ENCODE results near the gene UBE2G1. TPM values are rescaled to one million over a fixed set of nuclear protein-coding genes. Genes with fewer than 3 reads are reported as not detected.
"Not testable (repeated sequence)": the region's sequence is repeated elsewhere in the genome, so short reads cannot be mapped to it uniquely, and the experiment has no call there.

UBE2G1 gene
- total RNA-seq, 2 donors from 2014 or later, result 59.5 to 71.5 TPM

DNA sequence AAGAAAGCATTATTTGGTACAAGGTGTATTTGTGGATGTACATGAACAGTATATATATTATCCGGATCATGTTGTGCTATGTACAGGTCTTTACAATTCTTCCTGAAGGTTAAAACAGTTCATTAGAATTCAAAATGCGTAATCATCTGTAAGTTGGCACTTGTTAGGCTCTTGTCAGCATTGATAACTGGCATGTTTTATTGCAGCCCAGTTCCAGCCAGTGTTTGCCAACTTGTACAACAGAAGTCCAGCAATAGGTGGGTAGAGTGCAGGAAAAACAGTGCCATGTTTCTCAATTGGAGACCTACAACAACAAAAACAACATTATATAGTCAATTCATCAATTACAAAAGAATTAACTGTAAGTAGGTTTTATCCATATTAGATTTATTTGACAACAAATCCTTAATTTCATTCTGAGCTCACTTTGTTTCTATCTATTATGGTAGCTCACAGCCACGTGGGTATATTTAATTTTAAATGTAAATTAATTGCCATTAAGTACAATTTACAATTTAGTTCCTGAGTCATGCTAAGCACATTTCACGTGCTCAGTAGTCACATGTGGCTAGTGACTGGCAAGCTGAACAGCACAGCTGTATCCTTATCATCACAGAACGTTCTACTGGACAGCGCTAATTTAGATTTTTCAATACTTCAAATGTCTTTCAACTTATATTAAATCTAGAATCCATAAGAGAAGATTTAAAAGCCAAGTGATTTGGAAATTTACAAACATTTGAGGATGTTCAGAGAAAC, 94.1 kb downstream of the UBE2G1 start:
- ATAC-seq (no peak), DNase-seq (no peak)
- intact Hi-C loops (cut with DNase I, micrococcal nuclease), result no loop called here

DNA sequence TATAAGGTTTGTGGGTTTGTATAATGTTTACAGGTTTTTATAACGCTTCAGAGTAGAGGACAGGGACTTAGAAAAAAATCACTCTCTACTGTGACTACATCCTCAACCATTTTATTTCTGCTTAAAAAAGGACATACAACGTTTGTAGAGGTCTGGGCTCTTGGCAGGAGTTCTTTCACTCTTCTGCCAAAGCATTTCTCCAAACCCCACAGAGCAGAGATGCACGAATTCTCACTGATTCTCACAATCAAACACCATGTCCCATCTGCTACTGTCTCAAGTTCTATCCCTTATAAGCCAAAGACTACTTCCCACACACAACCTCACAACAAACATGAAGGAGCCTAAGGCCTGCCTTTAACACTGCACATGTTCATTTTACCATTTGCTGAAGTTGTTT, 95.7 kb downstream of the UBE2G1 start:
- DNase-seq, result no peak
- no peak for ATAC-seq
- intact Hi-C loops (cut with DNase I, micrococcal nuclease), result no loop called here

DNA sequence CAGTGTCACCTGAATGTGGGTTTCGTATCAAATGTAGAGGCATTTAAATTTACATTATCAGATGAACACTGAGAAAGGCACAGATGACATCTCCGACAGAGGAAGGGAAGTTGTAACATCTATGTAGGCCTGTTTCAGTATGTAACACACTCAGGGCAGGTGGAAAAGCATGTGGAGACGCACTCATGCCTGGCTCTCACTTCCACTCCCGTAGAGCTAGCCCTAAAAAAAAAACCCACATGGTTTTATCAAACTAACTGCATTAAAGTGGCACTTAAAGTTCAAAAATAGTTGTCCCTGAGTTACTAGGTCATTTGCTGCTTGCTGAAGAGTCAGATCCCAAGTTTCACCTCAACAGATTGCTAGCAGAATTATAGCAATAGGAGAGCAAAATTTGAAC, 96.6 kb downstream of the UBE2G1 start:
- ATAC-seq (no peak), DNase-seq (no peak)
- intact Hi-C loops (cut with DNase I, micrococcal nuclease), result no loop called here

DNA sequence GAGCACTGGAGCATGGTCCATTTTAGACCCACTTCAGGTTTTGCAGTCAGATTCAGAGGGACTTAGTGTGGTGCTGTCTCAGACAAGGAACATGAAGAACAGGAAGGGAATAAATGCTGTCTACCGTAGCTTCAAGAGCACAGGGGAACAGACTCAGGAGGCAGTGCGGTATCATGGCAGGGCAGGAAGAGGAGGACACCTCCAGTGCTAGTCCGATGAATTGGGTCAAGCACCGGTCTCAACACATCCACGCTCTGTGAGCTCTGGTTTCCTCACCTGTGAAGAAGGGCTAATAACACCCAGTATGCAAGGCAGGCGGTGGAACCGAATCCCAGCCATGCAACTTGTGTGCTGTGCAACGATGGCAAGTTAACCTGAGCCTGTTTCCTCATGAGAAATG, 99.1 kb downstream of the UBE2G1 start:
- no peak for DNase-seq
- ATAC-seq, result no peak
- intact Hi-C loops (cut with DNase I, micrococcal nuclease), result no loop called here

DNA sequence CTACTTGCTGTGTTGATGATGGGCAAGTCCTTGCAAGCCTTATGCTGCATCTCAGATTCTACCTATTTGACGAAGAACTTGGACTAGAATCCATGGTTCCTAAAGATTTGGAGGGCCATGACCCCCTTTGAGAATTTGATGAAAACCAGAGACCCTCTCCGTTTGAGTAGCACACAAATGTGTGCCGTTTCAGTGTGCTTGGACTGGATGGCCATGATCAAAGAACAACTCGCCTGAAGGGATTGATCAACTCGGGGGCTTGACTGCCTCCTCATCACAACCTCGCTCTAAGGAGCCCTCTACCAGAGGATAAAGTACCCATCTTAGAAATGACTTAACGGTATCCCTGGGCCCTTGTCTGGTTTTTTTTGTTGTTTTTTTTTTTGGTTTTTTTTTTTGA, 99.9 kb downstream of the UBE2G1 start:
- DNase-seq (no peak), ATAC-seq (no peak)
- intact Hi-C loops (cut with DNase I, micrococcal nuclease), result no loop called here

GRCh38 chr17:4263282-4264215, 102.9 kb downstream of the UBE2G1 start, which contains the start of gene ANKFY1:
Gene ANKFY1 (minus strand): TSS chr17:4263979. CDS start chr17:4263941, 38 bp downstream.
- DNase-seq, result peak; percentile 95 to 98
- ATAC-seq, result peak; percentile 95
- intact Hi-C loops (cut with DNase I, micrococcal nuclease), result no loop called here

- intact Hi-C loops (cut with DNase I, micrococcal nuclease), result no loop called here
- no peak for ATAC-seq
- no peak for DNase-seq
Observed at GRCh38 chr17:4262703-4263102, 103.8 kb downstream of the UBE2G1 start.

GRCh38 chr17:4261452-4261851, 105.0 kb downstream of the UBE2G1 start:
- intact Hi-C loops (cut with DNase I, micrococcal nuclease), result no loop called here
- no peak for DNase-seq

GRCh38 chr17:4258867-4259266, 107.6 kb downstream of the UBE2G1 start:
- DNase-seq (no peak), ATAC-seq (no peak)
- intact Hi-C loops (cut with DNase I, micrococcal nuclease), result no loop called here

More at GRCh38 chr17:4261452-4261851, 105.0 kb downstream of the UBE2G1 start:
- ATAC-seq, result no peak

DNA sequence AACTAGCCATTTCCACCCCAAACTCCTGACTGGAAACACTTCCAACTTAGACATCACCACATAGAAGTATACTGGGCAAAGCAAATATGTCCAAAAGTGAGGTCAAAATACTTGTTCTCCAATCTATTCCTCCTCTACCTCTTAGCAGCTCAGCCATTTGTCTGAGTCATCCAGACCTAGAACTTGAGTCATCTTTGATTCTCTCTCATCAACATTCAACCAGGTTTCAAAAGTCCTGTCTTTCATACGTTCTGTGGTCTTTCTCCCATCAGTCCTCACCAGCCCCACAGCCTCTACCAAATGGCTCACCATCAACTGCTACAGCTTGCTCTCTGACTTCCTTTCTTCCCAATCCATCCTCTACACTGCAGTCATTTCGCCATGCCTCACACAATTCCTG, 109.5 kb downstream of the UBE2G1 start:
- intact Hi-C loops (cut with DNase I, micrococcal nuclease), result no loop called here
- DNase-seq (no peak), ATAC-seq (no peak)

- intact Hi-C loops (cut with DNase I, micrococcal nuclease); ATAC-seq; DNase-seq: not testable (repeated sequence)
Observed at GRCh38 chr17:4255271-4255670, 111.2 kb downstream of the UBE2G1 start.

DNA sequence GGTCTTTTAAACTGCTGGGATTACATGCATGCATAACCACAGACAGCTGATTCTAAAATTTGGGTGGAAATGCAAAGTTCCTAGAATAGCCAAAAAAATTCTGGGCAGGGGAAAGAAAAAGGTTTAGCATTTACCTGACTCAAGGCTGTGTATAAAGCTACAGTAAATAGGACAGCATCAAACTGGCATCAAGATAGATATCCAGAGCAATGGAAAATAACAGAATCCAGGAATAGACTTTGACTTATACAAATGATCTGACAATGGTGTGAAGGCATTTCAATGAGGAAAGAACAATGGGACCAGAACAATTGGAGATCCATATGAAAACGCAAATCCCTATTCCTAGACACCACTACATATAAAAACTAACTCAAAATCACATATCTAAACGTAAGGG, 115.6 kb downstream of the UBE2G1 start:
- intact Hi-C loops (cut with DNase I, micrococcal nuclease), result no loop called here
- DNase-seq (no peak), ATAC-seq (no peak)

DNA sequence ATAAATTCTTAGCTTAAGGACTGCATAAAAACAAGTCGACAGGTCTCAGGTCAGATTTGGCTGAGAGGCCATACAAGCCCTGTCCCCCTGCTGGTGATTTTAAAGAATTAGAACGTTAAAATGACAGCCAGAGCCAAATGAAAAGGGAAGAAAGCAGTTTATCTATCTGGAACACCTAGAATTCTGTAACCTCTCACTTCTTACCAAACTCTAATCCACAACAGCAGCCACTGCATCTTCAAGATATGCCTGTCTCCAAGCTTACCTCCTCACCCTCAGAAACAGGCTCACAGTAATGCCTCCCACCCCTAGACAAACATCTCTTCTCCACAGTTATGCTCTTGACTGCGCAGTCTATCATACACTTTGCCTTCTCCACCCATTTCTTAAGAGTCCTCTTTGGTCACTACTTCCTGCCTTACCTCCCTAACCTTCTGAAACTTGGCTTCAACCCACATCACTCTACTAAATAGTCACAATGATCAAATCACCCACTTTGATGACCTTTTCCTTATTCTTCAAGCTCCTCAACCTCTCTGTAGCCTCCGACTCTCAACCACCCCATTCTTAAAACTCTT, 116.9 kb downstream of the UBE2G1 start:
- ATAC-seq, result peak; percentile 13
- intact Hi-C loops (cut with DNase I, micrococcal nuclease), result no loop called here
- no peak for DNase-seq

- no peak for ATAC-seq
- intact Hi-C loops (cut with DNase I, micrococcal nuclease), result no loop called here
Observed at GRCh38 chr17:4248504-4249277, 117.8 kb downstream of the UBE2G1 start.

DNA sequence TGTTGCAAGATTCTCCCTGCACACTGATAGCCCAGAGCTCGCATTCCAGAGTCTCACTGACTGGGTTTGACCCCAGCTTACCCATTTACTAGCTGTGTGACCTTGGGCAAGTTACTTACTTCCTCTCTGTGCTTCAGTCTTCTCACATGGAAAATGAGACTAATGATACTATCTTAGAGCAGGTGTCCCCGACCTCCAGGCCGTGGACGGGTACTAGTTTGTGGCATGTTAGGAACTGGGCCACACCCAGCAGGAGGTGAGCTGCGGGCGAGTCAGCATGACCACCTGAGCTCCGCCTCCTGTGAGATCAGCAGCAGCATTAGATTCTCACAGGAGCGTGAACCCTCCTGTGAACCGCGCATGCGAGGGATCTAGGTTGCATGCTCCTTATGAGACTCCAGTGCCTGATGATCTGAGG, 118.5 kb downstream of the UBE2G1 start:
- intact Hi-C loops (cut with DNase I, micrococcal nuclease), result no loop called here
- ATAC-seq, result peak; percentile 89
- DNase-seq, result peak; percentile 83 to 87

More at GRCh38 chr17:4248504-4249277, 117.8 kb downstream of the UBE2G1 start:
- no peak for DNase-seq

- DNase-seq, result no peak
- ATAC-seq, result peak; percentile 83
- intact Hi-C loops (cut with DNase I, micrococcal nuclease), result no loop called here
Observed at GRCh38 chr17:4247361-4247970, 119.0 kb downstream of the UBE2G1 start.

GRCh38 chr17:4246674-4247073, 119.8 kb downstream of the UBE2G1 start:
- no peak for DNase-seq
- intact Hi-C loops (cut with DNase I, micrococcal nuclease), result no loop called here
- ATAC-seq, result no peak

- intact Hi-C loops (cut with DNase I, micrococcal nuclease), result no loop called here
- ATAC-seq, result peak; percentile 89
- no peak for DNase-seq
Observed at GRCh38 chr17:4241535-4241934, 124.9 kb downstream of the UBE2G1 start.
